T-helper 22 cell (primary cell): ENCODE measurements around the gene PTPRA.
"Not testable (repeated sequence)": the region's sequence is repeated elsewhere in the genome, so short reads cannot be mapped to it uniquely, and the experiment has no call there.

Experiments used
- DNase-seq: peaks from one replicate; pipeline ENCODE4 v3.0.0-alpha.2; 2020; ENCODE audit warnings: low read depth

The PTPRA gene

GRCh38 chr20:3074812-3075211 is 201.5 kb downstream of the PTPRA start:
- DNase-seq, result no peak

- not testable (repeated sequence) for DNase-seq
Measured at GRCh38 chr20:3075315-3075714, 202.0 kb downstream of the PTPRA start.

- DNase-seq, result no peak
Measured at GRCh38 chr20:3077618-3078134, 204.4 kb downstream of the PTPRA start.

GRCh38 chr20:3080939-3081388 is 207.7 kb downstream of the PTPRA start:
- no peak for DNase-seq

- DNase-seq, result no peak
Measured at GRCh38 chr20:3081641-3082040, 208.4 kb downstream of the PTPRA start.

GRCh38 chr20:3082306-3082951 is 209.1 kb downstream of the PTPRA start:
- no peak for DNase-seq

GRCh38 chr20:3082955-3083952 is 210.0 kb downstream of the PTPRA start:
- DNase-seq, result no peak

- no peak for DNase-seq
Measured at GRCh38 chr20:3084283-3084985, 211.2 kb downstream of the PTPRA start, which contains the start of gene AVP. TSS of gene AVP (minus strand) at chr20:3084724. CDS start at chr20:3084674, 50 bp downstream.

- no peak for DNase-seq
Measured at GRCh38 chr20:3084986-3085360, 211.7 kb downstream of the PTPRA start.

GRCh38 chr20:3085571-3086072 is 212.3 kb downstream of the PTPRA start:
- DNase-seq, result no peak

- DNase-seq, result no peak
Measured at GRCh38 chr20:3088031-3088430, 214.8 kb downstream of the PTPRA start.
